DMS 273 (cell line): Measurements from ENCODE around the gene CEACAM8.
"Not testable (repeated sequence)": the region's sequence is repeated elsewhere in the genome, so short reads cannot be mapped to it uniquely, and the experiment has no call there.

ENCODE experiments used
- DNase-seq: peaks from one replicate; lab custom pipeline; 2025; ENCODE audit not compliant: unreplicated experiment; lab: John Stamatoyannopoulos, UW

Gene CEACAM8

DNA sequence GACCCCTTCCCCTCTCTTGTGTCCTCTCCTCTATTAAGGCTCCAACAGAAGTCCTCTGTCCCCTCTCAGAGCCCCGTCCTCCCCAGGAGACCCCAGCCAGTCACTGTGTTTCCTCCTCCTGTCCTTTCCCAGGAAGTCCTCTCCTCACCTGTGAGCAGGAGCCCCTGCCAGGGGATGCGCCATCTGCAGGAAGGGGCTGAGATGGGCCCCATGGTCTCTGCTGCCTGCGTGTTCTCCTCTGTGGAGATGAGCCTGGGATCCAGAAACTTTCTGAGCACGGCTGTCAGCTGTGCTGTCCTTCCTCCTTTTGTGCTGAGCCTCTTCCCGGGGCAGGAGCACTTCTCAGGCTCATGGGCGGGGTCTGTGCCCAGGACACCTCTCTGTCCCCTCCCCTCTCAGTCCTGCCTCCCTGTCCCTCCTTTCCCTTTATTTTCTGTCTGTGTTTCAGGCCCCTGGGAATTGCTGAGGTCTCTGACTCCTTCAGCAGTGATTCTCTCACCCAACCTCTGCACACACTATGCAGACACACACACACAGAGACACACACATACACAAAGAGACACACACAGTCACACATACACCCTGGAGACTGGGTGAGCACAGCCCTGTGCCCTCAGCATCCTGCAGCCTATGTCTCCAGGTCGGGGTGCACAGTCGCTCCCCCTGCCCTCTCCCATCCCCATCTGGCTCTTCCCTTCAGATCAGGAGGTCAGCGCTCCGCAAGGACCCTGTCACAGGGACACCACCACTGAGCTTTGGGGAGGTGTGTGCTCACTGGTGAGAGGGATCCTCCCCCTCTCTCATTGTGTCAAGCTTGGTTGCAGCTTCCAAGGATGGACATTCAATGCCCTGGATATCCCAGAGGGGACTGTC, at the start of gene CEACAM8:
Gene CEACAM8 (minus strand): TSS at position 308 of the 873 bp plus-strand sequence. CDS start 96 bp downstream, at position 212.
- DNase-seq = no peak

DNA sequence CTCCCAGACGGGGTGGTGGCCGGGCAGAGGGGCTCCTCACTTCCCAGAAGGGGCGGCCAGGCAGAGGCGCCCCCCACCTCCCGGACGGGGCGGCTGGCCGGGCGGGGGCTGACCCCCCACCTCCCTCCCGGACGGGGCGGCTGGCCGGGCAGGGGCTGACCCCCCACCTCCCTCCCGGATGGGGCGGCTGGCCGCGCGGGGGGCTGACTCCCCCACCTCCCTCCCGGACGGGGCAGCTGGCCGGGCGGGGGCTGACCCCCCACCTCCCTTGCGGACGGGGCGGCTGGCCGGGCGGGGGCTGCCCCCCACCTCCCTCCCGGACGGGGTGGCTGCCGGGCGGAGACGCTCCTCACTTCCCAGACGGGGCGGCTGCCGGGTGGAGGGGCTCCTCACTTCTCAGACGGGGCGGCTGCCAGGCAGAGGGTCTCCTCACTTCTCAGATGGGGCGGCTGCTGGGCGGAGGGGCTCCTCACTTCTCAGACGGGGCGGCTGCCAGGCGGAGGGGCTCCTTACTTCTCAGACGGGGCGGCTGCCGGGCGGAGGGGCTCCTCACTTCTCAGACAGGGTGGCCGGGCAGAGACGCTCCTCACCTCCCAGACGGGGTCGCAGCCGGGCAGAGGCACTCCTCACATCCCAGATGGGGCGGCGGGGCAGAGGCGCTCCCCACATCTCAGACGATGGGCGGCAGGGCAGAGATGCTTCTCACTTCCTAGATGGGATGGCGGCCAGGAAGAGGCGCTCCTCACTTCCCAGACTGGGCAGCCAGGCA, 44.8 kb upstream of the CEACAM8 start:
- not testable (repeated sequence) for DNase-seq

DNA sequence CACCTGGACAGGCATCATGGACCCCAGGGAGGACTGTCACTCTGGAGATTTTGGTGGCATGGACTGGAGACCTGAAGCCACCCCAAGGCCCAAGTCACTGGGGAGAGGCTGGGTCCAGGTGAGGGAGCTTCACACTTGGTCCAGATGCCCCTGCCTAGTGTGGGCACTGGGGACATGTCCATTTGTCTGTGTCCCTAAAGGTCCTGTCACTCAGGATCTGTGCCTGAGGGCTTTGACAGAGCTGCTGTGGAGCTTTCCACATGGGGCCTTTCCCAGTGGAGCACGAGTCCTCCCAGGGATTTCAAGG, 40.5 kb upstream of the CEACAM8 start:
- DNase-seq = no peak

DNA sequence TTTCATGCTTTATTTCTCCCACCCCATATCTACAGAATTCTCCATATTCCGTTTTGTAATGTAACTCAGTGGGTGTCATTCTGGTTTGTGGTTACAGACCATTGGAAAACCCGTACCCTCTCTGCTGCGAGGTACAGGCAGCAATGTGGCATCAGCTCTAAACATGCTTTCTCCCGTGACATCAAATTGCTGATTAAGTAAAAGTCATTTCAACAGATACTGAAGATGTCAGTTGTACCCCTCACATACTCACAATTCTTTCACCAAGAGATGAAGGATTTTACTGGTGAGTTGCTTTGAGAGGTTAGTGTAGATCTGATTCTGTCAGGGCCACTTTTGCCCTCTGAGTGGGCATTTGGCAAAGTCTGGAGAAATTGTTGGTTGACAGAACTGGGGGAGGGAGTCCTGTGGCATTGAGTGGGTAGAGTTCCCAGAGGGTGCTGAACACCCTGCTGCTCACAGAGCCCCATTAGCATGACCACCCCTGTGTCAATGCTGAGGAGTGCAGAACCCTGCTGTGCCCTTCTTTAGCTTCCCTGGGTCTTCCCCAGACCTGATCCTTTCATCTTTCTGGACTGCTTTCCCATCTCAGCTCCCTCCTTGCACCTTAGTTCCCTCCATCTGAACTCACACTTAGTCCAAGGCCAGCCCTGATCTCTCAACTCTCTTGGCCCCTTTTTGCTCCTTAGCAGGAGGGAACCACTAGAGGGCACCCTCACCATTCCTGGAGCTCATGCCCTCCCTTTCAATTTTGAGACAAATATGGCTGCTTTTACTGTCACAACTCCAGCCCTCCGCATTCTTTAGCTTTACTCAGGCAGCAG, 39.9 kb upstream of the CEACAM8 start:
- DNase-seq = peak; percentile 64

GRCh38 chr19:42629191-42629590, 34.5 kb upstream of the CEACAM8 start:
- DNase-seq = no peak

DNA sequence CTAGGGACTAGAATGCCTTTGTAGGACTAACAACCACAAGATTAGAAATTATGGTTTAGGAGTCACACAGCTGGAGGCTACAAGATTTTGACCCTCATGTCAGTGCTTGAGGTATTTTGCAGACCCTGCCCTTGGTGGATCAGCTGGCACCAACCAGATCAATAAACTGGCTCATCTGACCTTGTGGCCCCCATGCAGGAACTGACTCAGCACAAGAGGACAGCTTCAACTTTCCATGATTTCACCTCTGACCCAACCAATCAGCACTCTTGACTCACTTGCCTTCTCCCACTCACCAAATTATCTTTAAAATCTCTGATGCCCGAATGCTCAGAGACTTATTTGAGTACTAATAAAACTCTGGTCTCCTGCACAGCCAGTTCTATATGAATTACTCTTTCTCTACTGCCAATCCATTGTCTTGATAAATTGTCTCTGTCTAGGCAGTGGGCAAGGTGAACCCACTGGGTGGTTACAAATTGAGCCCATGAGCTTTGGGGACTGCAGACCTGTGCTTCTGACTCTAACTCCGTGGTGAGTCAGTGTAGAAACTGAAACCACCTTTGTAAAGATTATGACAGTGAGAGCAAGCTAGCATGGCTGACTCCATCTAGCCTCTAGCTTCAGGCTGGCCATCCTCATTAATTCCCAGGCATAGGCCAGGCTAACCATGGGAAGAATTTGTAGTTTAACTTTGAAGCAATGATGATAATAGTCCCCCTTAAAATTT, 33.9 kb upstream of the CEACAM8 start:
- no peak for DNase-seq

GRCh38 chr19:42627916-42628315, 33.2 kb upstream of the CEACAM8 start:
- no peak for DNase-seq

- DNase-seq = no peak
Observed at GRCh38 chr19:42626181-42626580, 31.5 kb upstream of the CEACAM8 start.

GRCh38 chr19:42619271-42619670, 24.5 kb upstream of the CEACAM8 start:
- no peak for DNase-seq

GRCh38 chr19:42613666-42614065, 18.9 kb upstream of the CEACAM8 start:
- no peak for DNase-seq

GRCh38 chr19:42610401-42610915, 15.7 kb upstream of the CEACAM8 start:
- not testable (repeated sequence) for DNase-seq

DNA sequence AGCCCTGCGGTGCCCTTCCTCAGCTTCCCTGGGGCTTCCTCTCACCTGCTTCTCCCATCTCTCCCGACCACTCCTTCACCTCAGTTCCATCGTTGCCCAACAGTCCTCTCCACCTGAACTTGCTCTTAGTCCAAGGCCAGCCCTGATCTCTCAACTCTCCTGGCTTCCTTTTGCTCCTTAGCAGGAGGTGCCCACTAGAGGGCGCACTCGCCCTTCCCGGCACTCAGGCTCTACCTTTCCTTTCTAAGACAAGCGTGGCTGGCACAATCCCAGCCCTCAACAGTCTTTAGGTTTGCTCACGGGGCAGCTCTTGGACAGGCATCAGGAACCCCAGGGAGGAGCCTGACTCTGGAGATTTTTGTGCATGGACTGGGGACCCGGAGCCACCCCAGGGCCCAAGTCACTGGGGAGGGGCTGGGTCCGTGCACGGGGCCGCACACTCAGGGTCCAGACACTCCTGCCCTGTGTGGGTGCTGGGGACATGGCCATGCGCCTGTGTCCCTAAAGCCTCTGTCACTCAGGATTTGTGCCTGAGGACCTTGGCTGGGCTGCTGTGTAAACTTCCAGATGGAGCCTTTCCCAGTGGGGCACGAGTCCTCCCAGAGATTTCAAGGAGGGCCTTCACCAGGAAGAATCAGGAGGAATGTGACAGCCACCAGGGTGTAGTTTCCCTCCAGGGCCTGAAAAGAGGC, 12.1 kb upstream of the CEACAM8 start:
- peak; percentile 82 for DNase-seq

- DNase-seq = no peak
Observed at GRCh38 chr19:42601811-42602443, 7.2 kb upstream of the CEACAM8 start.

DNA sequence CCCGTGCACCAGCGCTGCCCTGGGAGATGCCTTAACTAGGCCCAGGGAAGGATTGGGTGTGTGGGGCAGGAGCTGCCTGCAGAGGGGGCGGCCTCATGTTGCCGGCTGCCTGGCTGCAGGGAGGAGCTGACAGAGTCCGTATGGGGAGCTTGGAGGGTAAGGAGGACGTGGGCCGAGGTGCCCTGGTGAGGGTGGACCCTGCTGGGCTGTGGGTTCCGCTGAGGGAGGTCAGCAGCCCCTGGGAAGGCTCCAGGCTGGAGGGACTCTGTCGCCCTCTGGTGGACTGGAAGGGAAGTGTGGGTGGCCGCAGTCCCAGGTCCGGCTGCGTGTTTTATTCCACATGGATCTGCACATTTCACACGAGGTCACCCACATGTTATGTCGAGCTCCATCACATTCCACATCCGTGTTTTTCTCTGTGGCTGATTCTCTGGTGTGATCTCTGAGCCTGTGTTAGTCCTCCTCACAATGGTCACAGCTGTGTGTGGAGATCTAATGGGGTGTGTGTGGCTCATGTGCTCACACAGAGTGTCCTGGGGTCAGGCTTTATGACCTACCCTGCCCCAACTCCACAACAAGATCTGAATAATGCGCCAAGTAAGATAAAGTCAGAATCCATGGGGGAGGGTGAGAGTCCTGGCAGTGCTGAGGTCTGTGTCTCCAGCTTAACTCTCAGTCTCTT, 1.8 kb upstream of the CEACAM8 start:
- peak; percentile 50 for DNase-seq

DNA sequence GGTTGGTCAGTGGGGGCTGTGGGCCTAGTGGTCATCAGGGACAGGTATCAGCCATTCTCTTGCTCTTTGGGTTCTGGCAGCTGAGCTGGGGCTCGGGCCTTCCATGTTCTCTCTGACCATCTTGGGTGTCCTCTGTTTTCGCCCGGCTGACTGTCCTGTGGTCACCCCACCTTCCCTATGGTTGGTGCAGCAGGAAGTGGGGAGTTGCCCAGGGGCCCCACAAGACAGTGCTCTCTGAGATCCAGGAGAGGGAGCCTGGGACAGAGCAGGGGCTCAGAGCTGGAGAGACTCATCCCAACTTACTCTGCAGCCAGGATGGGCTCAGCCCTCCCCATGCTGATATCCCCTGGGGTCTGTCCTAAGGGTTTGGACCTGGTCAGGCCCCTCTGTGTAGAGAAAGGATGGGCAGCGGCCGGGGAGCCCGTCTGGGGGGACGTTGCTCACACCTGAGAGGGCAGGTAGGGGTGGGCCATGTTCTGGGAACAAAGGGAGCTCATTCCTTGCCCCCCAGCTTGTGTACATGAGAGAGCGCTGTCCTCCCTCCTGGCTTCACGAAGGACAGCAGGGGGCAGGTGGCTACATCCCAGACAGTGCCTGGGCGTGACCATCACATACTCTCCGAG, 937 bp upstream of the CEACAM8 start:
- DNase-seq = no peak

- no peak for DNase-seq
Observed at GRCh38 chr19:42589792-42590191, 4.9 kb downstream of the CEACAM8 start.

GRCh38 chr19:42584466-42584865, 10.3 kb downstream of the CEACAM8 start:
- no peak for DNase-seq

DNA sequence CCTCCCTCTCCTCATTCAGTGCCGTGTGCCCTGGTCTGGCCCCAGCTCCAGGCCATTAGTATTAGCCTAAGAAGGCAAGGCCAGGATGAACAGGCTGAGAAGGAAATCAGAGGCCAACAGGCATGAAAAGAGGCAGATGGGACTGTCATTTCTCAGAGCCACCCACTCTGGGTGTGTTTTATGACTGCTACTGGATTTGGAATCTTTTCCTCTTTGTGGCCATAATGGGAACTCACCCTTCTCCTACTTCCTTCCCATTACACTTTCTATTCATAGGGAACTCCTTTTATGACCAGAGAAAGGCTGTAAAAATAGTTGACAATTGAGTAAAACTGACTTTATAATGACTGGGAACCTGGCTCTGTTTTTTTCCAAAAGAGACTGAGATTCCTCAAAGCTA, 17.7 kb downstream of the CEACAM8 start:
- DNase-seq = no peak
